Inflammatory macrophage treated with lipopolysaccharide for 4 hours (primary cell): ENCODE results near the gene NOP58.
"Not testable (repeated sequence)": the region's sequence is repeated elsewhere in the genome, so short reads cannot be mapped to it uniquely, and the experiment has no call there.

Experiments
- DNase-seq: peaks from one replicate; pipeline ENCODE4 v3.0.0-alpha.2; 2020

Gene NOP58

GRCh38 chr2:202265467-202266277, at the start of gene NOP58:
Gene NOP58 (plus strand): TSS chr2:202265763. CDS start chr2:202265942, 179 bp downstream.
- DNase-seq: peak; percentile 97

- DNase-seq: no peak
Observed at GRCh38 chr2:202221873-202222272, 43.7 kb upstream of the NOP58 start.

- peak; percentile 30 for DNase-seq
Observed at GRCh38 chr2:202237787-202238233, 27.8 kb upstream of the NOP58 start.

GRCh38 chr2:202238234-202239197, 27.0 kb upstream of the NOP58 start, which contains the start of gene SUMO1:
Gene SUMO1 (minus strand): TSS chr2:202238597. CDS start chr2:202238451, 146 bp downstream.
- DNase-seq: peak; percentile 90

- not testable (repeated sequence) for DNase-seq
Observed at GRCh38 chr2:202247710-202248109, 17.9 kb upstream of the NOP58 start.

GRCh38 chr2:202249521-202250253, 15.9 kb upstream of the NOP58 start:
- DNase-seq: peak; percentile 7

- no peak for DNase-seq
Observed at GRCh38 chr2:202251494-202251893, 14.1 kb upstream of the NOP58 start.

GRCh38 chr2:202261531-202261930, 4.0 kb upstream of the NOP58 start:
- no peak for DNase-seq

GRCh38 chr2:202267495-202267894, 1.9 kb downstream of the NOP58 start:
- no peak for DNase-seq

- no peak for DNase-seq
Observed at GRCh38 chr2:202269585-202269984, 4.0 kb downstream of the NOP58 start.

- DNase-seq: no peak
Observed at GRCh38 chr2:202270487-202270886, 4.9 kb downstream of the NOP58 start.

- peak; percentile 40 for DNase-seq
Observed at GRCh38 chr2:202276078-202276720, 10.6 kb downstream of the NOP58 start.

GRCh38 chr2:202278036-202278760, 12.6 kb downstream of the NOP58 start:
- peak; percentile 55 for DNase-seq

- DNase-seq: peak; percentile 52
Observed at GRCh38 chr2:202278944-202279343, 13.4 kb downstream of the NOP58 start.

- no peak for DNase-seq
Observed at GRCh38 chr2:202286595-202286994, 21.0 kb downstream of the NOP58 start.

- no peak for DNase-seq
Observed at GRCh38 chr2:202289394-202290204, 24.0 kb downstream of the NOP58 start.

GRCh38 chr2:202290316-202290715, 24.8 kb downstream of the NOP58 start:
- no peak for DNase-seq

GRCh38 chr2:202290970-202291369, 25.4 kb downstream of the NOP58 start:
- DNase-seq: no peak

GRCh38 chr2:202299712-202300111, 34.1 kb downstream of the NOP58 start:
- DNase-seq: peak; percentile 7

GRCh38 chr2:202306034-202306433, 40.5 kb downstream of the NOP58 start:
- DNase-seq: no peak

GRCh38 chr2:202307690-202308089, 42.1 kb downstream of the NOP58 start:
- no peak for DNase-seq
